Prostate gland (tissue), 2 donors: ENCODE measurements around the gene FOXL1.

Experiments used
- CTCF ChIP-seq, 4 experiments: fragments of 200-600 bp in 2 of 4; fragments of 450-650 bp in 2 of 4; sonication (generic) in 2 of 4; IDR thresholded peaks; 1 replicate in 3 of 4; 2 replicates in 1 of 4; pipeline ENCODE4 v1.5.1; 2016 to 2019; ENCODE audit warnings: antibody characterized with exemption in 4 of 4, mild to moderate bottlenecking in 2 of 4, moderate library complexity in 2 of 4
- POLR2A ChIP-seq: fragments of 450-650 bp; IDR thresholded peaks from one replicate; pipeline ENCODE4 v1.6.1; 2016; ENCODE audit warnings: antibody characterized with exemption, mild to moderate bottlenecking
- POLR2AphosphoS5 ChIP-seq: sonication (generic); formaldehyde crosslinking; IDR thresholded peaks from one replicate; pipeline ENCODE4 v1.6.1; 2017; ENCODE audit warnings: antibody characterized with exemption

- TF ChIP-seq CTCF (IDR thresholded peaks at IDR 0.05) (no peak), POLR2AphosphoS5 (no peak), POLR2A (no peak)
These were observed 19.8 kb upstream of the FOXL1 start for GRCh38 chr16:86558355-86559193.
